OCI-LY7 (cell line): ENCODE measurements around the gene RNF213.
"Not testable (repeated sequence)": the region's sequence is repeated elsewhere in the genome, so short reads cannot be mapped to it uniquely, and the experiment has no call there.

Source experiments
- CTCF ChIP-seq: fragments of 200-600 bp; sonication (generic); conservative IDR thresholded peaks from 2 replicates; pipeline ENCODE4 v1.5.1; 2014; ENCODE audit warnings: mild to moderate bottlenecking, antibody characterized with exemption, low read length, moderate library complexity, mixed read lengths
- EZH2phosphoT487 ChIP-seq: fragments of 200-600 bp; sonication (generic); IDR thresholded peaks from 2 replicates; pipeline ENCODE4 v1.6.1; 2018; ENCODE audit warnings: low read depth, borderline replicate concordance, mild to moderate bottlenecking, mixed run types, antibody characterized with exemption, low read length, moderate library complexity, mixed read lengths

GRCh38 chr17:80244448-80244847, 16.2 kb upstream of the RNF213 start:
- not testable (repeated sequence) for TF ChIP-seq CTCF, EZH2phosphoT487
